Heart left ventricle (tissue), 16 donors: Measurements from ENCODE around the gene OR1J1. TPM values are rescaled to one million over a fixed set of nuclear protein-coding genes. Genes with fewer than 3 reads are reported as not detected.

Source experiments
- ATAC-seq, 4 donors: fragments of 200-7000 bp; cut with Tn5 transposase; one replicate each; pipeline ENCODE4 v1.9.1; 2020 to 2022; ENCODE audit warnings: moderate library complexity in 4 of 4, mild to moderate bottlenecking in 3 of 4, moderate number of reproducible peaks in 1 of 4
- DNase-seq, 5 donors: peaks; one replicate each; pipeline ENCODE4 v3.0.0-alpha.2; 2020
- H3K27ac ChIP-seq, 12 donors: fragments of 200-600 bp; sonication (generic) in 4 of 12; one replicate each; pipeline versions ENCODE4 v1.5.0 to v1.8.0; 2016 to 2022; ENCODE audit warnings: mild to moderate bottlenecking in 2 of 12
- H3K27me3 ChIP-seq, 9 donors: fragments of 200-600 bp; sonication (generic) in 2 of 9; one replicate each; pipeline versions ENCODE4 v1.5.1 to v1.8.0; 2016 to 2022; ENCODE audit warnings: mild to moderate bottlenecking in 3 of 9
- H3K36me3 ChIP-seq, 9 donors: fragments of 200-600 bp; sonication (generic) in 2 of 9; one replicate each; pipeline versions ENCODE4 v1.5.0 to v1.8.0; 2018 to 2022; ENCODE audit warnings: mild to moderate bottlenecking in 2 of 9
- H3K4me1 ChIP-seq, 12 donors: fragments of 200-600 bp; sonication (generic) in 4 of 12; one replicate each; pipeline versions ENCODE4 v1.5.0 to v1.8.0; 2016 to 2022; ENCODE audit warnings: mild to moderate bottlenecking in 3 of 12
- H3K4me3 ChIP-seq, 12 donors: fragments of 200-600 bp; sonication (generic) in 4 of 12; one replicate each; pipeline versions ENCODE4 v1.5.0 to v1.8.0; 2017 to 2022; ENCODE audit warnings: mild to moderate bottlenecking in 9 of 12, moderate library complexity in 4 of 12
- H3K9me3 ChIP-seq, 12 donors: fragments of 200-600 bp; sonication (generic) in 4 of 12; one replicate each; pipeline versions ENCODE4 v1.5.0 to v1.8.0; 2016 to 2022; ENCODE audit warnings: mild to moderate bottlenecking in 1 of 12
- POLR2A ChIP-seq, 2 donors: fragments of 450-650 bp; IDR thresholded peaks; one replicate each; pipeline ENCODE4 v1.6.1; 2017; ENCODE audit warnings: antibody characterized with exemption in 2 of 2, mild to moderate bottlenecking in 2 of 2, moderate library complexity in 2 of 2
- WGBS, 4 donors: extraction: QIAGEN DNeasy Blood & Tissue Kit in 2 of 4; methylation state at CpG; one replicate each; pipeline versions ENCODE4 v1.1.5 to v1.1.7; 2013 to 2018; 5-methylcytosine and 5-hydroxymethylcytosine counted together
- intact Hi-C, 10 donors: fragments of 100-400 bp; cut with DNase I; formaldehyde crosslinking; loops; one replicate each; pipeline versions ENCODE4 v1.11.1 to v1.14.2; 2022
- polyA plus RNA-seq, 2 donors: library from polyadenylated mRNA; stranded (reverse); fragments of 200-250 nt; gene quantifications; one replicate each; pipeline ENCODE4 v1.2.3, GENCODE V29; 2013
- total RNA-seq, 9 donors: library from RNA; depleted of rRNA in 2 of 9; stranded (reverse); fragments of >200 nt in 2 of 9; fragmentation: NEBNext Ultra II Directional in 3 of 9; extraction: Animal tissue kit (Norgen Biotek cat#: 25700) in 3 of 9; gene quantifications; one replicate each; pipeline versions ENCODE4 v1.1.0 to v1.2.4, GENCODE V29; 2016 to 2023
- TF ChIP-seq, protein P1 (sequence below), 12 donors: fragments of 200-600 bp; sonication (generic) in 4 of 12; IDR thresholded peaks; one replicate each; pipeline versions ENCODE4 v1.5.0 to v1.8.0; 2018 to 2022; ENCODE audit warnings: antibody characterized with exemption in 12 of 12, mild to moderate bottlenecking in 5 of 12
- donor health status: ischemic (EF 13 %, LVEDD 7.1; RV severe dilation, severe dysfunction).
- donor health status: healthy with polysubstance abuse.
- donor health status: DM: no; HTN: yes; CAD: no.
- donor health status: DM: no; HTN: no; CAD: no.
- donor health status: ischemic (EF 25% LVEDD 6.9; RV normal size, moderate dysfunction).
- donor health status: ischemic (EF 25% LVEDD 5.7; RV mildly dilated, moderate dysfunction).
- donor health status: healthy.
- donor health status: DM: yes; HTN: yes; CAD: no.
- donor health status: ischemic (EF 35%, LVEDD 5.7; RV mildly dilated, moderate dysfunction).
- donor health status: nonischemic (EF 11% LVEDD 7.7; RV severe dilation, severe dysfunction).
- donor health status: DM: yes; HTN: yes; CAD: no.
- donor health status: PGD.
- donor health status: ischemic (EF 29% LVEDD 5.4; RV normal size, mild dysfunction).
- donor health status: nonischemic (EF 23%, LVEDD 6.1; RV moderate dilation, normal function).

Gene OR1J1
- total and polyA plus RNA-seq, 11 donors = not detected

DNA sequence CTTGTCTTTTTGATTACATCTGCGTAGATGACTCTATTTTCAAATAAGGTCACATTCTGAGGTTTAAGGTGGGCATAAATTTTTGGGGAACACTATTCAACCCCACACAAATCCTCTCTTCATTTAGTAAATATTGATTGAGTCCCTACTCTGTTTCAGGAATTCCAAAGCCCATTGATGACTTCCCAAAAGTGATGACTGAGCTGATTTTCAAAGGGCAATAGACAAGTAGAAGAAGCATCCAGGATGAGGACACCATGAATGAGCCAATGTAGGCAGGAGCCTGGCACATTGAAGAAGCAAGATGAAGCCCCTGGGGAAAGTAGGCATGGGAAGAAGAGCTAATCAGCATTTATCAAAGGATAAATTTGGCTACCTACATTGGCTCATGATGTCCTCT lies 35.2 kb downstream of the OR1J1 start:
- Histone ChIP-seq H3K9me3 (peaks cover 0 to 11% (median 3%) of the 10 kb centered on the region in 12 donors), H3K27ac (no peak overlapping the region), H3K4me1 (no peaks in the 10 kb centered on the region), H3K27me3 (peaks cover 0 to 3% (median 0%) of the 10 kb centered on the region in 9 donors), H3K4me3 (no peak overlapping the region), H3K36me3 (no peaks in the 10 kb centered on the region)
- ATAC-seq (no peak), DNase-seq (no peak)
- 67 to 74% (median 68%) methylated on average over 1 of the region's 1 CpG for WGBS, 4 donors
- no peak for TF ChIP-seq POLR2A (IDR thresholded peaks at IDR 0.05)
- TF ChIP-seq, protein P1, sequence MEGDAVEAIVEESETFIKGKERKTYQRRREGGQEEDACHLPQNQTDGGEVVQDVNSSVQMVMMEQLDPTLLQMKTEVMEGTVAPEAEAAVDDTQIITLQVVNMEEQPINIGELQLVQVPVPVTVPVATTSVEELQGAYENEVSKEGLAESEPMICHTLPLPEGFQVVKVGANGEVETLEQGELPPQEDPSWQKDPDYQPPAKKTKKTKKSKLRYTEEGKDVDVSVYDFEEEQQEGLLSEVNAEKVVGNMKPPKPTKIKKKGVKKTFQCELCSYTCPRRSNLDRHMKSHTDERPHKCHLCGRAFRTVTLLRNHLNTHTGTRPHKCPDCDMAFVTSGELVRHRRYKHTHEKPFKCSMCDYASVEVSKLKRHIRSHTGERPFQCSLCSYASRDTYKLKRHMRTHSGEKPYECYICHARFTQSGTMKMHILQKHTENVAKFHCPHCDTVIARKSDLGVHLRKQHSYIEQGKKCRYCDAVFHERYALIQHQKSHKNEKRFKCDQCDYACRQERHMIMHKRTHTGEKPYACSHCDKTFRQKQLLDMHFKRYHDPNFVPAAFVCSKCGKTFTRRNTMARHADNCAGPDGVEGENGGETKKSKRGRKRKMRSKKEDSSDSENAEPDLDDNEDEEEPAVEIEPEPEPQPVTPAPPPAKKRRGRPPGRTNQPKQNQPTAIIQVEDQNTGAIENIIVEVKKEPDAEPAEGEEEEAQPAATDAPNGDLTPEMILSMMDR (IDR thresholded peaks at IDR 0.05) = no peak
- intact Hi-C loops = loop anchor here in 3 of 10 donors (5.0 to 10.0 kb wide), 3 partner anchors 48 to 78 kb away; no protein-coding TSS in a partner anchor

Other genes starting within 250 kb of the OR1J1 start
- 10 to 100 TPM in 2 of 9 donors, 1 to 10 TPM in 7; 2.9 to 11.2 (median 6.5) TPM for gene LHX6, start 249.0 kb downstream of the OR1J1 start, total RNA-seq
- gene LHX6, start 249.0 kb downstream of the OR1J1 start, polyA plus RNA-seq = 1 to 10 TPM; 4.5 to 8.4 TPM
- gene RBM18, start 213.1 kb downstream of the OR1J1 start, total RNA-seq = 10 to 100 TPM; 24.7 to 49.0 (median 38.4) TPM
- 10 to 100 TPM in 1 of 2 donors, 1 to 10 TPM in 1; 7.9 to 18.8 TPM for gene RBM18, start 213.1 kb downstream of the OR1J1 start, polyA plus RNA-seq
- gene MRRF, start 213.0 kb downstream of the OR1J1 start, total RNA-seq = 10 to 100 TPM; 29.2 to 44.5 (median 36.0) TPM
- 10 to 100 TPM; 27.0 to 48.1 TPM for gene MRRF, start 213.0 kb downstream of the OR1J1 start, polyA plus RNA-seq
- 10 to 100 TPM in 2 of 9 donors, 1 to 10 TPM in 7; 2.0 to 24.7 (median 6.3) TPM for gene PTGS1, start 106.9 kb downstream of the OR1J1 start, total RNA-seq
- gene PTGS1, start 106.9 kb downstream of the OR1J1 start, polyA plus RNA-seq = 1 to 10 TPM in 1 of 2 donors, under 1 TPM in 1; 0.91 to 6.9 TPM
- not detected for gene OR1J2, start 32.9 kb upstream of the OR1J1 start, total RNA-seq
- not detected for gene OR1J2, start 32.9 kb upstream of the OR1J1 start, polyA plus RNA-seq
- gene OR1J4, start 41.2 kb upstream of the OR1J1 start, total RNA-seq = not detected
- not detected for gene OR1J4, start 41.2 kb upstream of the OR1J1 start, polyA plus RNA-seq
- gene OR1N1, start 49.4 kb upstream of the OR1J1 start, total RNA-seq = not detected
- gene OR1N1, start 49.4 kb upstream of the OR1J1 start, polyA plus RNA-seq = not detected
- not detected for gene OR1N2, start 75.2 kb upstream of the OR1J1 start, total RNA-seq
- not detected for gene OR1N2, start 75.2 kb upstream of the OR1J1 start, polyA plus RNA-seq
- gene OR1L8, start 105.5 kb upstream of the OR1J1 start, total RNA-seq = under 1 TPM in 1 of 9 donors, not detected in 8; 0.25 TPM
- gene OR1L8, start 105.5 kb upstream of the OR1J1 start, polyA plus RNA-seq = not detected
- not detected for gene OR1Q1, start 136.8 kb upstream of the OR1J1 start, total RNA-seq
- gene OR1Q1, start 136.8 kb upstream of the OR1J1 start, polyA plus RNA-seq = not detected
- gene OR1B1, start 179.7 kb upstream of the OR1J1 start, total RNA-seq = not detected
- not detected for gene OR1B1, start 179.7 kb upstream of the OR1J1 start, polyA plus RNA-seq
- not detected for gene OR1L1, start 183.8 kb upstream of the OR1J1 start, total RNA-seq
- gene OR1L1, start 183.8 kb upstream of the OR1J1 start, polyA plus RNA-seq = not detected
- gene OR1L3, start 197.2 kb upstream of the OR1J1 start, total RNA-seq = not detected
- gene OR1L3, start 197.2 kb upstream of the OR1J1 start, polyA plus RNA-seq = not detected
- not detected for gene OR1L4, start 246.1 kb upstream of the OR1J1 start, total RNA-seq
- not detected for gene OR1L4, start 246.1 kb upstream of the OR1J1 start, polyA plus RNA-seq